ENCODE data around the gene DENND2C.

DNA sequence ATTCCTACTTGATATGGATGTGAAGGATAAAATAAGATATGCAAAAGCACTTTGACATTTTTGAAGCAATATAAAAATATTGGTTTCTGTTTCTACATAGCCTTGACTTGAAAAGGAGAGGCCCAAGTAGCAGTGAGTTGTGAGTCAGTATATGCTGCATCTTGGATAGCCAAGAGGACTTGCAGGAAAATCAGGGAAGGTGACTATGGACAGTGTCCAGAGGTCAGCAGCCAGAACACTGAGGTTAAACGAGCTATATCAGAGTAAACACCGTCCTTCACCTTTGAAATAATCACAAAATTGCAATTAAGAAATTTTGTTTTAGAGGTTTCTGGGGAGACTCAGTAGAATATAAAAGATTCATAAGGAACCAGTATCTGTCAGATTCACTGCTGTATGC lies 32.1 kb upstream of the DENND2C start:
- TF ChIP-seq EZH2 (IDR thresholded peaks at IDR 0.05; ENCODE audit: borderline replicate concordance, insufficient read depth, low read length, poor library complexity, severe bottlenecking) (no peak), POLR2AphosphoS5 (IDR thresholded peaks at IDR 0.05) (no peak), MXI1 (conservative IDR thresholded peaks at IDR 0.05; ENCODE audit: poor library complexity, severe bottlenecking) (no peak), TAF1 (IDR thresholded peaks at IDR 0.05; ENCODE audit: low read depth) (no peak)
- TF ChIP-seq, protein P1, sequence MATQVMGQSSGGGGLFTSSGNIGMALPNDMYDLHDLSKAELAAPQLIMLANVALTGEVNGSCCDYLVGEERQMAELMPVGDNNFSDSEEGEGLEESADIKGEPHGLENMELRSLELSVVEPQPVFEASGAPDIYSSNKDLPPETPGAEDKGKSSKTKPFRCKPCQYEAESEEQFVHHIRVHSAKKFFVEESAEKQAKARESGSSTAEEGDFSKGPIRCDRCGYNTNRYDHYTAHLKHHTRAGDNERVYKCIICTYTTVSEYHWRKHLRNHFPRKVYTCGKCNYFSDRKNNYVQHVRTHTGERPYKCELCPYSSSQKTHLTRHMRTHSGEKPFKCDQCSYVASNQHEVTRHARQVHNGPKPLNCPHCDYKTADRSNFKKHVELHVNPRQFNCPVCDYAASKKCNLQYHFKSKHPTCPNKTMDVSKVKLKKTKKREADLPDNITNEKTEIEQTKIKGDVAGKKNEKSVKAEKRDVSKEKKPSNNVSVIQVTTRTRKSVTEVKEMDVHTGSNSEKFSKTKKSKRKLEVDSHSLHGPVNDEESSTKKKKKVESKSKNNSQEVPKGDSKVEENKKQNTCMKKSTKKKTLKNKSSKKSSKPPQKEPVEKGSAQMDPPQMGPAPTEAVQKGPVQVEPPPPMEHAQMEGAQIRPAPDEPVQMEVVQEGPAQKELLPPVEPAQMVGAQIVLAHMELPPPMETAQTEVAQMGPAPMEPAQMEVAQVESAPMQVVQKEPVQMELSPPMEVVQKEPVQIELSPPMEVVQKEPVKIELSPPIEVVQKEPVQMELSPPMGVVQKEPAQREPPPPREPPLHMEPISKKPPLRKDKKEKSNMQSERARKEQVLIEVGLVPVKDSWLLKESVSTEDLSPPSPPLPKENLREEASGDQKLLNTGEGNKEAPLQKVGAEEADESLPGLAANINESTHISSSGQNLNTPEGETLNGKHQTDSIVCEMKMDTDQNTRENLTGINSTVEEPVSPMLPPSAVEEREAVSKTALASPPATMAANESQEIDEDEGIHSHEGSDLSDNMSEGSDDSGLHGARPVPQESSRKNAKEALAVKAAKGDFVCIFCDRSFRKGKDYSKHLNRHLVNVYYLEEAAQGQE (IDR thresholded peaks at IDR 0.05; ENCODE audit: borderline replicate concordance): no peak
- TF ChIP-seq, protein P2, sequence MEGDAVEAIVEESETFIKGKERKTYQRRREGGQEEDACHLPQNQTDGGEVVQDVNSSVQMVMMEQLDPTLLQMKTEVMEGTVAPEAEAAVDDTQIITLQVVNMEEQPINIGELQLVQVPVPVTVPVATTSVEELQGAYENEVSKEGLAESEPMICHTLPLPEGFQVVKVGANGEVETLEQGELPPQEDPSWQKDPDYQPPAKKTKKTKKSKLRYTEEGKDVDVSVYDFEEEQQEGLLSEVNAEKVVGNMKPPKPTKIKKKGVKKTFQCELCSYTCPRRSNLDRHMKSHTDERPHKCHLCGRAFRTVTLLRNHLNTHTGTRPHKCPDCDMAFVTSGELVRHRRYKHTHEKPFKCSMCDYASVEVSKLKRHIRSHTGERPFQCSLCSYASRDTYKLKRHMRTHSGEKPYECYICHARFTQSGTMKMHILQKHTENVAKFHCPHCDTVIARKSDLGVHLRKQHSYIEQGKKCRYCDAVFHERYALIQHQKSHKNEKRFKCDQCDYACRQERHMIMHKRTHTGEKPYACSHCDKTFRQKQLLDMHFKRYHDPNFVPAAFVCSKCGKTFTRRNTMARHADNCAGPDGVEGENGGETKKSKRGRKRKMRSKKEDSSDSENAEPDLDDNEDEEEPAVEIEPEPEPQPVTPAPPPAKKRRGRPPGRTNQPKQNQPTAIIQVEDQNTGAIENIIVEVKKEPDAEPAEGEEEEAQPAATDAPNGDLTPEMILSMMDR (IDR thresholded peaks at IDR 0.05; ENCODE audit: poor library complexity, severe bottlenecking): no peak
